NT2/D1 (cell line): ENCODE results near the gene FRY.

Source experiments
- YY1 ChIP-seq: IDR thresholded peaks from 2 replicates; pipeline ENCODE4 v1.6.1; 2011; ENCODE audit not compliant: insufficient read length, insufficient read depth
- ZNF274 ChIP-seq: IDR thresholded peaks from 2 replicates; pipeline ENCODE4 v1.6.1; 2011; ENCODE audit warnings: mild to moderate bottlenecking, low read depth, low read length

DNA sequence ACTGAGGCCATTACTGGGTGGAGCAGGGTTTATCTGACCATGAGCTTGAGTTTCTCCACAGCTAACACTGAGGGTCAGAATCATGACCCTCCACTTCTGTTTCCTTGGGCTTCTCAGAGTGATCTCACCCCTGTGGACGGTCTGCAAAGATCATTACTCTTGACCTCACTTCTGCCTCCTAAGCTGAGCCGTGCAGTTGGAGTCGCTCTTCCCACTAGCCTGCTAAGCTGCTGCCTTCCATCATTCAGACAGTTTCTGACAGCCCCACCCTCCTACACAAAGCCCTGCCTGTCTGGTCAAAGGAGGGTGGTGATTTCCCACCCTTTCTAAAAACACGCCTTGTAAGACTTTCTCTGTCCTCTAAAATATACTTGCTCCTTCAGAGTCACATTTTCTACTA is 9.3 kb upstream of the FRY start:
- TF ChIP-seq ZNF274 (no peak), YY1 (no peak)
